Measurements from ENCODE around the gene MYO18B.

DNA sequence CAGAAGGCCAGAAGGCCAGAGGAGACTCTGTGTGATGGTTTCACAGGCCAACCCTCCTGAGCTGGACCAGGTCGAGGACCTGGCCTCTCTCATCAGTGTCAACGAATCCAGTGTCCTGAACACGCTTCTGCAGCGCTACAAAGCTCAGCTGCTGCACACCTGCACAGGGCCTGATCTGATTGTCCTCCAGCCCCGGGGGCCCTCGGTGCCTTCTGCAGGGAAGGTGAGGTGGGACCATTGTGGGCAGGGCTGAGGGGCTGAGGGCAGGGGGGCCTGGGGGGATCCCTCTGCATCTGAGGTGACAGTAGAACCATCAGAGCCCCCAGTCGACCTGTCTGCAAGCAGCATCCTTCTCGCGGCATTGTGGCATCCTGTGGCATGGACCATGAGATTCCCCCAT, 30.3 kb downstream of the MYO18B start:
- TF ChIP-seq, protein P1, sequence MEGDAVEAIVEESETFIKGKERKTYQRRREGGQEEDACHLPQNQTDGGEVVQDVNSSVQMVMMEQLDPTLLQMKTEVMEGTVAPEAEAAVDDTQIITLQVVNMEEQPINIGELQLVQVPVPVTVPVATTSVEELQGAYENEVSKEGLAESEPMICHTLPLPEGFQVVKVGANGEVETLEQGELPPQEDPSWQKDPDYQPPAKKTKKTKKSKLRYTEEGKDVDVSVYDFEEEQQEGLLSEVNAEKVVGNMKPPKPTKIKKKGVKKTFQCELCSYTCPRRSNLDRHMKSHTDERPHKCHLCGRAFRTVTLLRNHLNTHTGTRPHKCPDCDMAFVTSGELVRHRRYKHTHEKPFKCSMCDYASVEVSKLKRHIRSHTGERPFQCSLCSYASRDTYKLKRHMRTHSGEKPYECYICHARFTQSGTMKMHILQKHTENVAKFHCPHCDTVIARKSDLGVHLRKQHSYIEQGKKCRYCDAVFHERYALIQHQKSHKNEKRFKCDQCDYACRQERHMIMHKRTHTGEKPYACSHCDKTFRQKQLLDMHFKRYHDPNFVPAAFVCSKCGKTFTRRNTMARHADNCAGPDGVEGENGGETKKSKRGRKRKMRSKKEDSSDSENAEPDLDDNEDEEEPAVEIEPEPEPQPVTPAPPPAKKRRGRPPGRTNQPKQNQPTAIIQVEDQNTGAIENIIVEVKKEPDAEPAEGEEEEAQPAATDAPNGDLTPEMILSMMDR (IDR thresholded peaks at IDR 0.05; ENCODE audit: insufficient read depth, low read length, poor library complexity, severe bottlenecking), result no peak
- no peak for TF ChIP-seq EZH2phosphoT487 (conservative IDR thresholded peaks at IDR 0.05; ENCODE audit: low read length)

Measured in SU-DHL-6 (cell line).